ENCODE measurements around the gene SPRR4. TPM values are rescaled to one million over a fixed set of nuclear protein-coding genes. Genes with fewer than 3 reads are reported as not detected.

Gene SPRR4, protein sequence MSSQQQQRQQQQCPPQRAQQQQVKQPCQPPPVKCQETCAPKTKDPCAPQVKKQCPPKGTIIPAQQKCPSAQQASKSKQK
- not detected in 2 replicates for total RNA-seq (2014; rRNA removed; shearing (Covaris generic))

DNA sequence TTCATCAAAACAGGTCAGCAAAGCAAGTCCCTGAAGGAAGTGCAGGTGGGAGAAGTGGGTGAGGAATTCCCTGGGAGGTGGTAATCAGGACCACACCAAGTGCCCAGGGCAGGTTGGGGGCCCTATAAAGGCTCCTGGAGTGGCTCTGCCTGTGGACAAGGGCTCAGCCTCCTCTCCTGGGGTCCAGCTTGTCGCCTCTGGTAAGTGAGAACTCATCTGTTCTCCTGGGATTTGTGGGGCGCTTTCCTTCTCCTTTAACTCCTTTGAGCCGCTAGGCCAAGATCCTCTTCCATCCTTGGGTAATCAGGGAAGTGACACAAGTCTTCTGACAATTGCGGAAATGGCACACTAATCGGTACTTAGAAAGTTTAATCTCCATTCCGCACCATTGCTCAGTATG, at the start of gene SPRR4:
SPRR4 (plus strand) TSS at position 154 of the 400 bp plus-strand sequence. CDS start 1,243 bp downstream, outside the sequence.

GRCh38 chr1:152946651-152947256, 23.7 kb upstream of the SPRR4 start, which contains the start of gene SPRR5:
Gene SPRR5, plus strand, starts transcription at chr1:152947206. Its CDS starts 1,349 bp downstream, at chr1:152948555.

GRCh38 chr1:152983743-152984142, 13.3 kb downstream of the SPRR4 start, which contains the start of gene SPRR1A:
Gene SPRR1A, plus strand, starts transcription at chr1:152984081. Its CDS starts 1,150 bp downstream, at chr1:152985231.

DNA sequence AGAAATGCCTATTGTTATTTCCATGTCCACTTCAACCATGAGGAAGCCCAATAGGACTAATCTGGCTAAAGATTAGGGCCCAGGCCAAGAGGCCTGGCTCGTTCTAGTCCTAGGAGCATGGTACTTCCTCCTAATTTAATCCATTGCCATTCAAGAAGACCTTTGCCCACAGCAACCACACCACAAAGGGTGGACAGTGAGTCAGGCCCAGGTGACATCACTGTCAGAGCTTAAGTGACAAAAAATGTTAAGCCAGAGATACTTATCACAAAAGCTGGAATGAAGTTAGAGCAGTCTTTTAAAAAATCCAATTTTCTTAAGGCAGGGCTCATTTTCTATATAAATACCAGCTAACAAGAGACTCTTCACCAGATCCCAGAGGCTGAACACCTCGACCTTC, 30.9 kb downstream of the SPRR4 start, which contains the start of gene SPRR3:
SPRR3 (plus strand) TSS at position 368 of the 400 bp plus-strand sequence. CDS start 1,272 bp downstream, outside the sequence.

Small RNA genes lying within 50 kb of the gene (small RNA-seq; reads per million reads assigned to genes)
- not detected for gene RF00322
- gene SPRR1A: not detected

Other genes with a start within 250 kb of the SPRR4 start
- not detected in 2 replicates for gene KPRP, start 212.6 kb upstream of the SPRR4 start, total RNA-seq (2014; rRNA removed; shearing (Covaris generic))
- gene LCE1F, start 195.5 kb upstream of the SPRR4 start, total RNA-seq (2014; rRNA removed; shearing (Covaris generic)): not detected in 2 replicates
- gene LCE1E, start 184.4 kb upstream of the SPRR4 start, total RNA-seq (2014; rRNA removed; shearing (Covaris generic)): not detected in 2 replicates
- not detected in 2 replicates for gene LCE1D, start 173.9 kb upstream of the SPRR4 start, total RNA-seq (2014; rRNA removed; shearing (Covaris generic))
- gene LCE1C, start 164.0 kb upstream of the SPRR4 start, total RNA-seq (2014; rRNA removed; shearing (Covaris generic)): not detected in 2 replicates
- not detected in 2 replicates for gene LCE1B, start 158.7 kb upstream of the SPRR4 start, total RNA-seq (2014; rRNA removed; shearing (Covaris generic))
- not detected in 2 replicates for gene LCE1A, start 143.2 kb upstream of the SPRR4 start, total RNA-seq (2014; rRNA removed; shearing (Covaris generic))
- gene LCE6A, start 127.8 kb upstream of the SPRR4 start, total RNA-seq (2014; rRNA removed; shearing (Covaris generic)): not detected in 2 replicates
- not detected in 2 replicates for gene LCE7A, start 110.7 kb upstream of the SPRR4 start, total RNA-seq (2014; rRNA removed; shearing (Covaris generic))
- not detected in 2 replicates for gene SMCP, start 92.3 kb upstream of the SPRR4 start, total RNA-seq (2014; rRNA removed; shearing (Covaris generic))
- gene IVL, start 62.1 kb upstream of the SPRR4 start, total RNA-seq (2014; rRNA removed; shearing (Covaris generic)): 0.08 TPM in 1 of 2 replicates, not detected in the other
- gene SPRR5, start 23.4 kb upstream of the SPRR4 start, total RNA-seq (2014; rRNA removed; shearing (Covaris generic)): not detected in 2 replicates
- gene SPRR1A, start 13.4 kb downstream of the SPRR4 start, total RNA-seq (2014; rRNA removed; shearing (Covaris generic)): not detected in 2 replicates
- not detected in 2 replicates for gene SPRR3, start 31.1 kb downstream of the SPRR4 start, total RNA-seq (2014; rRNA removed; shearing (Covaris generic))
- gene SPRR1B, start 60.6 kb downstream of the SPRR4 start, total RNA-seq (2014; rRNA removed; shearing (Covaris generic)): not detected in 2 replicates
- 0.40 and 1.4 TPM in 2 replicates for gene SPRR2D, start 70.5 kb downstream of the SPRR4 start, total RNA-seq (2014; rRNA removed; shearing (Covaris generic))
- gene SPRR2A, start 86.9 kb downstream of the SPRR4 start, total RNA-seq (2014; rRNA removed; shearing (Covaris generic)): not detected in 2 replicates
- not detected in 2 replicates for gene SPRR2B, start 101.0 kb downstream of the SPRR4 start, total RNA-seq (2014; rRNA removed; shearing (Covaris generic))
- gene SPRR2E, start 123.9 kb downstream of the SPRR4 start, total RNA-seq (2014; rRNA removed; shearing (Covaris generic)): not detected in 2 replicates
- not detected in 2 replicates for gene SPRR2F, start 142.9 kb downstream of the SPRR4 start, total RNA-seq (2014; rRNA removed; shearing (Covaris generic))
- gene SPRR2G, start 180.2 kb downstream of the SPRR4 start, total RNA-seq (2014; rRNA removed; shearing (Covaris generic)): not detected in 2 replicates
- gene LELP1, start 232.8 kb downstream of the SPRR4 start, total RNA-seq (2014; rRNA removed; shearing (Covaris generic)): not detected in 2 replicates
- gene PRR9, start 246.9 kb downstream of the SPRR4 start, total RNA-seq (2014; rRNA removed; shearing (Covaris generic)): not detected in 2 replicates